ENCODE results near the gene BIRC2.

BIRC2 gene

DNA sequence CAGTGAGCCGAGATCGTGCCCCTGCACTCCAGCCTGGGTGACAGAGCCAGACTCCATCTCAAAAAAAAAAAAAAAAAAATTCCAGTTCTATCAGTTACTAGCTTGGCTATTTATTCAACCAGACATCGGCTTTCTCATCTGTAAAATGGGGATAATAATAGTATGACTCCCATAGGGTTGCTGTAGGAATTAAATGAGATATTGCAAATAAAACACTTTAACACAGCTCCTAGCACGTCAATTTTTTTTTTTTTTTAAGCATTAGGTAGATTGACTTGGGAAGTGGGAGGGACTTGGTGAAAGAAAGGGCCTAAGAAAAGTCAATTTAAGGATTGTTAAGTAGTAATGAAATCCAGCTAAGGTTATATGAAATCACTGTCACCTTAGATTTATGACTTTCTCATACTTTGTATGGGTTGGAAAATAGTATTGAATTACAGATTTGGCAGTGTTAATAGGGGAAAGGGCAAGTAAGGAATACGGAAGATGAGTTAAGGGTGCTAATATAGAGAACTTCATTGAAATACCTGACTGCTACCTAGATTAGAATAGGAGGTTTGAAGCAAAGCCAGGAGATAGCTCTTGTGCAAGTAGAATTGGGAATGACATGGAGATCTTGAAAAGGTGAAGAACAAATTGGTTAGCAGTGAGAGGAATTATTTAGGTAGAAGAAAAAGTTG is 28.8 kb downstream of the BIRC2 start:
- no peak for DNase-seq (ENCODE audit: low read depth, low spot score)

DNA sequence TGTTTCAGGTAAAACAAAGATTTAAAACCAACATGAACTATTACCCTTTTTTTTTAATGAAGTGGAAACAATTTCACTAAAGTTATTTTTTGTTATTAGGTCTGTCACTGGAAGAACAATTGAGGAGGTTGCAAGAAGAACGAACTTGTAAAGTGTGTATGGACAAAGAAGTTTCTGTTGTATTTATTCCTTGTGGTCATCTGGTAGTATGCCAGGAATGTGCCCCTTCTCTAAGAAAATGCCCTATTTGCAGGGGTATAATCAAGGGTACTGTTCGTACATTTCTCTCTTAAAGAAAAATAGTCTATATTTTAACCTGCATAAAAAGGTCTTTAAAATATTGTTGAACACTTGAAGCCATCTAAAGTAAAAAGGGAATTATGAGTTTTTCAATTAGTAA is 30.9 kb downstream of the BIRC2 start:
- DNase-seq (ENCODE audit: low read depth, low spot score), result no peak

DNA sequence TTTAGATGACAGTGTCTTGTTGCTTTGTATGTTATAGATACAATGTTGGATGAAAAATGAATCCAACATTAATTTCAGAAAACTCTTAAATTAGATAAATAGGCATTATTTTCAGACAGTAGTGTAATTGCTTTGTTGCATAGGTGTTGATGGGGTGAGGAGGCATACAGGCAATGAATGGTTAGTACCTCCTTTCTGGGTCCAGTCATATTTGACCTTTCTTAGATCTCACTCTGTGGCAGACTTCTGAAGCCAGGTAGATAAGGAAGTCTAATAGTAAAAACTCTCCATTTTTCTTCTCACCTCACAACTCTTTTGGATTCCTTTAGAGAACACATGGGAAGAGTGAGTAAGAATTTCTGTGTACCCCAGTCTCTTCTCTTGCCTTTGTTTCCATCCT is 31.8 kb downstream of the BIRC2 start:
- DNase-seq (ENCODE audit: low read depth, low spot score), result no peak

DNA sequence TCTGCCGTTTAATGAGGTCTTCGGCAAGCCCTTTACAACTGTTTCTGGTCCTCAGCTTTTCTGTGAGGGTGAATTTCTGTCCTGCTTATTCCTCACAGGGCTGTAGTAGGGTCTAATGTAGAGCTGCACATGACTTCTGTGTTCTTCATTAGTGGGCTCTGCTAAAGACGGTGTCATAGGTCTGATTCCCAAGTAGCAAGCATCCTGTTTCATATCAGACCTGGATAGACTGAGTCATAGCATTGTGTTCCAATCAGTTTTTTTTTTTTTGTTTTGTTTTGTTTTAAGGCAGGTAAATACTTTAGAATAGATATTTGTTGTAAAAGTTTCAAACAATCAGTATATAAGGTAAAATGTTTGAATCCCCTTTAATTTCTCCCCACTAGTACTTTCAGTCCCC is 35.4 kb downstream of the BIRC2 start:
- no peak for DNase-seq (ENCODE audit: low read depth, low spot score)

DNA sequence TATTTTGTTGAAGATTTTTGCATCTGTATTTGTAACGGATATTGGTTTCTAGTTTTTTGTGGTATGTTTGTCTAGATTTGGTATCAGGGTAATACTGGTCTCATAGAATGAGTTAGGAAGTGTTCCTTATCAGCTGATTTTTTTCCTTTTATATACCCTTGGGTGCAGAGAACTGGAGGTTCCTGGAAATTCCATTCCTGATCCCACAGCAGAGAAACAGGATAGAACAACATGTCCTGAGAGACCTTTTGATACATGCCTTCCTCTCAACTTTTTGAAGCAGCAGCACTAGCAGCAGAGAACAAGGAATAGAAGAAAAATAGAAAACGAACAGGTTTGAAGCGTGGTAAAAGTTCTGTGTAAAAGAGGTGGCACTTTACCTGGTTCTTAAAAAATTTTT is 36.8 kb downstream of the BIRC2 start:
- no peak for DNase-seq (ENCODE audit: low read depth, low spot score)

DNA sequence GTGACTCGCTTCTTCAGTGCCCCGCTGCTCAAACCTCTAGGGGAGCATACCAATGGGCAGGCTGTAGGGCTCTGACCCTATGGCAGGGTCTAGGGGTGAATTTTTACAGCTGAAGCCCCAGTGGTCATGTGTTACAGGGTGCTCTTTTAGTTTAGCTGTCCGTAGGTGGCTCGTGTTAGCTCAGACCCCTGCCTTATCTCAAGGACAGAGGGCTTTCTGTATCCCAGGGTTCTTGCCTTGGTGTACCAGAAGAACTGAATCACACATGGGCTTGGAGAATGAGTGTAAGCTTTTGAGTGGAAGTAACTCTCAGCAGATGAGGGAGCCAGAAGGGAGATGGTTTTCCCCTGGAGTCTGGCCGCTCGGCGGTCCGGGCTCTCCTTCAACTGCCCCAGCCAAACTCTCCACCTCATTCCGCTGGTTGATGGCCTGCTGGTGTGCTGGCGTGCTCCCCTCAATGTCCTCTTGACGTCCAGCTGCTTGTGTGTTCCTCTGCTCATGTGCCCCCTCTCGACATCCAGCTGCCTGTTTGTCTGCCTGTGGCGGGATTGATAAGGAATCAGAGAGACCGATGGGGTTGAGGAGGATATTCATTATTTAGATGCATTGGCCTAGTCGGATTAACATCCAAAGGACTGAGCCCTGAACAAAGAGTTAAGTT is 37.5 kb downstream of the BIRC2 start:
- DNase-seq (ENCODE audit: low read depth, low spot score), result no peak

DNA sequence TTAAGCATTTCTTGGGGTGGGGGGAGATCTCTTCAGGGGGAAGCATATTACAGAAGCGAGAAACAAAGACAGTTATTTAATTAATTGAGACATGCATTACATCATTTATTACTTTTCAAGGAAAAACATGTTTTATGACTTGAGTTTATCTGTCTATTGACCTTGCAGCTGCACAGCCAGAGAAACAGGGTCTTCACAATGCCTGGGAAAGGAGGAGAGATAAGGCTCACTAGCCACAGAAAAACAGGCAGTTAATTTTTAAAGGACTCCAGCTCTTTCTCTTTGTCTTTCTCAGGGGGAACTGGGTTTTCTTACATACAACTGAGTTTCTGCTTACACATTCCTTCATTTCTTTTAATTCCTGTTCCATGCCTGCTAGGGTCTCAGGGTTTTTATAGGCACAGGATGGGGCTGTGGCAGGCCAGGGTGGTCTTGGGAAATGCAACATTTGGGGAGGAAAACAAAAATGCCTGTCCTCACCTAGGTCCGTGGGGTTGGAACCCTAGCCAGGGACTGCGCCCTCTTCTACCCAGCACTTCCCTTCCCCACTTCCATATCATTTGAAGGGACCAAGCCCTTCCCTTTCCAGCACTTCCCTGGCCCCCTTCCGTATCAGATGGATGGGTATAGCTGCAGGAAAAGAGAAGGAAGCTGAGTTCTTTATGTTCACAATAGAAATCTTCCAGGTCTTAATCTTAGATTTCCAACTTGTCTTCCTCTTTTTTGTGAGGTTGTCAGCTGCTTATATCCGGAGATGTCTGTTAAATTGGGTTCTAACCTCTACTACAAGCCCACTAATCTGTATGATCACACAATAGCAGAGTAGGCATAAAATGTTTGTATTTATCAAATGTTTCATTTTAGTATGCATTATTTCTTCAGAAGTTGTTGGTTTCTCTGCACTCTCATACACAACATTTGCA is 38.3 kb downstream of the BIRC2 start:
- DNase-seq (ENCODE audit: low read depth, low spot score), result no peak

DNA sequence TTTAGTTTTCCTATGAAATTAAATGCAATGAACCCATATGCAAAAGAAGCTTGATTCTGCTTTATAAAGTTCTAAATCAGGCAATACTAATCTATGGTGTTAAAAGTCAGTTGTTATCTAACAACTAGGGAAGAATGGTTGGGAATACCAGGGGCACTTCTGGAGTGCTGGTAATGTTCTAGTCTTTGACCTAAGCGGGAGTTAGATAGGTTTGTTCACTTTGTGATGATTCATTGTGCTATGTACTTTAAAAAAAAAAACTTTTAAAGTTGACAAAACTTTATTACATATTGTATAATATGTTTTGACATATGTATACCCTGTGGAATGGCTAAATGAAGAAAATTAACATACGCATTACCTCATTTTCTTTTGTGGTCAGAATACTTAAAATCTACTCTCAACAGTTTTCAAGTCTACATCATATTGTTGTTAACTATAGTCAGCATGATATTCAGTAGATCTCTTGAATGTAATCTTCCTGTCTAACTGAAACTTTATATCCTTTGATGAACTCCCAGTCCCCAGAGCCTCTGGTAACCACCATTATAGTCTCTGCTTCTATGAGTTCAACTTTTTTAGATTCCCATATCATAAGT is 39.2 kb downstream of the BIRC2 start:
- DNase-seq (ENCODE audit: low read depth, low spot score), result no peak

DNA sequence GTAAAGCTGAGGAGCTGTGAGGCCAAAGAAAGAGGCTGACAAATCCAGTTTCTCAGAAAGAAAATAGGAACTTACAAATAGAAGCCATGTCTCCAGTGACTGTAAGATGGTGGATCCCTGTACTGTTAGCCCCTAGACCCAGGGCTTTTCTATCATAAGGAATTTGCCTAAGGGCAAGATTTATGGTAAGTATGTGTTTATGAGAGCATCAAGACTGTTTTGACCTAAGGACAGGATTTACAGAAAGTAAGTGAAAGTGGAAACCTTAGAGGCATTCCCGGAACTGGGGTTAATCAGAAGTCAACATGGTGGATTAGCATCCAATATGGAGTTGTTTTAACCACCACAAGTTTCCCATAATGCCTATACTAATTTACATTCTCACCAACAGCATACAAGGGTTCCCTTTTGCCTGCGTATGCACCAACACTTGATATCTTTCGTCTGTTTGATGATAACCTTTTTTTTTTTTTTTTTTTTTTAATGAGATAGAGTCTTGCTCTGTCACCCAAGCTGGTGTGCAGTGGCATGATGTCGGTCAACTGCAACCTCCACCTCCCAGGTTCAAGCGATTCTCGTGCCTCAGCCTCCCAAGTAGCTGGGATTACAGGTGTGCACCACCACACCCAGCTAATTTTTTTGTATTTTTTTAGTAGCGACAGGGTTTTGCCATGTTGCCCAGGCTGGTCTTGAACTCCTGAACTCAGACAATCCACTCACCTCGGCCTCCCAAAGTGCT is 40.2 kb downstream of the BIRC2 start:
- no peak for DNase-seq (ENCODE audit: low read depth, low spot score)

DNA sequence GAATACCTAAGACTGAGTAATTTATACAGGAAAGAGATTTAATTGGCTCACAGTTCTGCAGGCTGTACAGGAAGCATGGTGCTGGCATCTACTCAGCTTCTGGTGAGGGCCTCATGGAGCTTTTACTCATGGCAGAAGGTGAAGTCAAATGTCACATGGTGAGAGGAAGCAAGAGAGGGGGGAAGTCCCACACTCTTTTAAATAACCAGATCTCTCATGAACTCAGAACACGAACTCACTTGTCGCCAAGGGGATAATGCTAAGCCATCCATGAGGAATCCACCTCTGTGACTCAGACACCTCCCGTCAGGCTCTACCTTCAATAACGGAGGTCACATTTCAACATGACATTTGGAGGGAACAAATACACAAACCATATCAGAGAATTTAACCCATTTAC is 42.2 kb downstream of the BIRC2 start:
- DNase-seq (ENCODE audit: low read depth, low spot score), result no peak

DNA sequence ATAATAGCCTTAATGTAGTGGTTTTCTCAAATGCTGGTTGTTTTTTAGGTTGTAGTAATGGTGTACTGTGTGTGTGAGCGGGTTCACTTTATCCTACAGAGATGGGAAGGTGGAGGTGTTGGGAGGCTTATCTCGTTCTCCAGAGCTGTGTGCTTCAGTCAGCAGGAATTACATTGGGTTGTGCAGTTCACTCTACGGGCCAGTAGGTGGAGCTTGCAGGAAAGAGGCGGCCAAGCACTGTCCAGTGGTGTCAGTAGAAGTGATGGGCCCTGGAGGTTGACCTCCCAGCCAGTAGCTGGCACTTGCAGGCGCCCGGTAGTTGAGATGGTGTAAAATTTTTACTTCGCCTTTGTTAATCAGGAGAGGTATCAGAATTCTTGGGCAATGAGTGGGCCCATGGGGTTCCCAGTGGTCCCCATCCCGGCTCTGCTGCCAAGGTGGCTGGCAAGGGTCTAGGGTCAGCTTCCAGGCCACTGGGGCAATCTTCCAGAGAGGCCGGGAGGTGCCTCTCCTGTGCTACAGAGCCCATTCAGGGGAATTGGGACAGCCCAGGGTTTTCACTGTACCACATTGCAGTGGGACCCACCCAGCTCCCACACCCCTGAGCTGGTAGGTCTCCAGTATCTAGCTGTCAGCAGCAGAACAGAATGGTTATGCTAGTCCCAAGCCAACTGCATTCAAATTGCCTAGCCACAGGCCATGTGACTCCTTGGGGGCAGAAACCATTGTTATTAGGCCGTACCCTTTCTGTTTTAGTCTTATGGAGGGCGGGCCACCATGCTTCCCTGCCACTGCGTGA is 43.9 kb downstream of the BIRC2 start:
- peak; percentile 13 for DNase-seq (ENCODE audit: low read depth, low spot score)

DNA sequence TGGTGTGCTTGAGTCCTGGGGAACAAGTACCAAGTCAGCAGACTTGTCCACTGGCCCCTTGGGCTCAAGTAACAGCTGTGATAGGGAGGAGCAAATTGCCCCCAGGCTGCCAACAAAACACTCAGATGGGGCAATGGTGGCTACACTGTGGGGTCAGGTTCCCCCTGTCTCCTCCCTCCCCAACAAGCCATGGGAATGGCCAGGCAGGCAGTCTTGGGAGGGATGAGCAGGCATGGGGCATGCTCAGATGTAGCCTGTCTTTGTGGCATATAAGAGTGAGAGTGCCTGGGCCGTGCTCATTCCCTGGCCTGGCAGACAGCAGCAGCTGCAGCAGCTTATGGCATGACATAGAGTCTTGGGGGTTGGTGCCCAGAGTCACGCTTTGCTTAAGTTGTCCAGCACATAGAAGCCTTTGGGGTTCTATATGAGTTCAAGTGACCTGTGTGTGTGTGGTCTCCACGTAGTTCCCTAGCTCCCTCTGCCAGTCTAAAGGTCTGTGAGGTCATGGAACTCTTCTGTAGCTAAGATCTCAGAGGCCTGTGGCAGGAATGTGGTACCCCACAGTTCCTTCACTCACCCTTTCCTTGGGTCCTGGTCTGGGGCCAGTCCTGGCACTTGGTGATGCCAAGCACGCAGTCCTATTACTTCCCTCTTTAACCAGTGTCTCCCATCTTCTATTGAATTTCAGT is 44.7 kb downstream of the BIRC2 start:
- DNase-seq (ENCODE audit: low read depth, low spot score), result no peak

DNA sequence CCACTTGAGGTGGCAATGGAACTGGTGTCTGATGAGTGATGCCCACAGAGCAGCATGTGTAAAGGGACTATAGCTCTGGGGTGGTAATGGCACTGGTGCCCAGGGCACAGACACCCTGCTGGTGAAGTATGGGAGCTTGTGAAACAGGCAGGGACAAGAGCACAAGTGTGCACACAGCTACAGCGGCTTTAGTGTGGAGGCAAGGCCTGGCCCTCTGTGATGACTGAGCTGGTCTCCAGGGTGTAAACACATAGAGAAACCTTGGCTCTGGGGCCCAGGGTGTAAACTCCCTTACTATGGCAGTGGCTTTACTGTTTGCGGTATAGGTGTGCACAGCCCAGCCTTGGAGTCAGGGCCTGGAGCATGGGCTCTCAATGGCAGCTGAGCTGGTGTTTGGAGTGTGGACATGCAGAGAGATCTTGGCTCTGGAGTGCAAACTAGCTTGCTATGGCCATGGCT is 46.3 kb downstream of the BIRC2 start:
- DNase-seq (ENCODE audit: low read depth, low spot score), result no peak

DNA sequence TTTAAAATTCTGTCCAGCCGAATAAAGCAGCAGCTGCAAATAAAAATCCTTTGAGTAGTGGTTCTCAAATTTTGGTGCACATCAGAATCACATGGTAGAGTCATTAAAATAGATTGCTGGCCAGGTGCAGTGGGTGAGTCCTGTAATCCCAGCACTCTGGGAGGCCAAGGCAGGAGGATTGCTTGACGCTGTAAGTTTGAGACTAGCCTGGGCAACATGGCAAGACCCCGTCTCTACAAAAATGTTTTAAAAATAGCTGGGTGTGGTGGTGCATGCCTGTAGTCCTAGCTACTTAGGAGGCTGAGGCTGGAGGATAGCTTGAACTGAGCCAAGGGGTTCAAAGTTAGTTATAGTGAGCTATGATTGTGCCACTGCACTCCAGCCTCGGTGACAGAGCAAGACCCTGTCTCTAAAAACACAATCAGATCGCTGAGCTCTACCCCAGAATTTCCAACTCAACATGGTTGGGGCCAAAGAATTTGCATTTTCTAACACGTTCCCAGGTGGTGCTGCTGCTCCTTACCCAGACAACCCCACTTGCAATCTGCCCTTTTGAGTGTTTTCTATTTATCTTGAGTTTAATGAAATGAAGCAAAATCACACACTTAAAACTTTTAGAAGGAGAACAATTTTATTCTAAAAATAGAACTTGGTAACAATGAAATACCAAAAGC is 48.8 kb downstream of the BIRC2 start:
- DNase-seq (ENCODE audit: low read depth, low spot score), result no peak

DNA sequence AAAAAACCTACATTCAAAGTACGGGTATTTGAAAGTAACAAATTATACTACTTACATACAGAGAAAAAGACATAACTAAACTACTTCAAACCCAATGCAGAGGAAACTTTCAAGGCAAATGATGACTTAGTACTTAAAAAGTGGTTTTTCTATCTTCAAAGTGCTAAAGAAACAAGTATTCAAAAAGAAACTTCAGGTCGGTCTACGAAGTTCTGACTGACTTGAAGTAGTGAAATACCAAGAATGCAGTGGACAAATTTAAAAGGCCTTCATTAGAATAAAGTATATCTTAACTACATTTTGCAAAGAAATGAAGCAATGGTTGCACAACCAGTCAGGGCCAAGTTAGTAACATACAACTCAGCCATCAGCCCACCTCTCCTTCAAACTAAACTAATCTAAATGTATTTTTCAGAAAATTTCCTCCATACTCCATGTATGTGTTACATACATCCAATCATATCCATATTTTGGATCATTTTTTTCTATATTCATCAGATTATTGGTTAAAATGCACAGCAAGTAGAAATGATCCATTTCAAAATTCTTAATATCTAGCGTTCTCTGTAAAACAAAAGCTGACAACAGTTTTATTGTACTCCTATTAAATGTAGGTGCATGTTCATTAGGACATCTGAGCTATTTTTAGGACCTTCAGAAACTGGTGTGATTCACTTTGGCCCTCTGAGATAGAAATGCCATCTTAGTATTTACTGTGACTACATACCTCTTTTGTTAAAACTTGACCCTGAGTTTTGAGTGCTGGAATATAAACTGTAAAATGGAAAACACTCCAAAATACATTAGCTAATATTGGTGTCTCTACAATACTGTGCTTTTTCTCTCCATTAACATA is 49.9 kb downstream of the BIRC2 start:
- no peak for DNase-seq (ENCODE audit: low read depth, low spot score)

DNA sequence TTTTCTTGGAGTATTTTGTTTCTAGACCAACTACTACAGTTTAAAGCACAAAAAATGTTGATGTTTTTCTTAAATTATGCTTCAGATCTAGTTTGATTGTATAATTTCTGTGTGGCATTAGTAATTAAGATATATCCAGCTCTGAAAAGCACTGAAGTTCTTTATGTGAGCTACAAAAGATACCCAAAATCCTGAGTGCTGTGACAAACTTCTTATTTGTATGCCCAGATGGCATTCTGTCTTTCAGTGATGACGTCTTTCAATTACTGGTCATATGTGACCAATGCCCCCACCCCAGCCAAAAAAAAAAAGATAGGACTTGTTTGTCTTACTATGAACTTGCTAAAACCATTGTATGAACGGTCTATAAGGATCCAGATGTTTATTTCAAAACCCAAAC is 51.3 kb downstream of the BIRC2 start:
- no peak for DNase-seq (ENCODE audit: low read depth, low spot score)

DNA sequence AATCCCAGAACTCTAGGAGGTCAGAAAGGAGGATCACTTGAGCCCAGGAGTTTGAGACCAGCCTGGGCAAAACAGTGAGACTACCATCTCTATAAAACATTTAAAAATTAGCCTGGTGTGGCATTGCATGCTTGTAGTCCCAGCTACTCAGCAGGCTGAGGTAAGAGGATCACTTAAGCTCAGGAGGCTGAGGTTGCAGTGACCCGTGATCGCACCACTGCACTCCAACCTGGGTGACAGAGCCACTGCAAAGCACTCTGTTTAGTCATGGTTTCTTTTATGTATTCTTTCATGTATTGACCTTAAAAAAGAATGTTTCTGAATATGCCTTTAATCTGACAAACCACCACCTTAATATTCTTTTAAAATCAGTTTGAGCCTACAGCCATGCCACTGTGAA is 52.2 kb downstream of the BIRC2 start:
- DNase-seq (ENCODE audit: low read depth, low spot score), result no peak

DNA sequence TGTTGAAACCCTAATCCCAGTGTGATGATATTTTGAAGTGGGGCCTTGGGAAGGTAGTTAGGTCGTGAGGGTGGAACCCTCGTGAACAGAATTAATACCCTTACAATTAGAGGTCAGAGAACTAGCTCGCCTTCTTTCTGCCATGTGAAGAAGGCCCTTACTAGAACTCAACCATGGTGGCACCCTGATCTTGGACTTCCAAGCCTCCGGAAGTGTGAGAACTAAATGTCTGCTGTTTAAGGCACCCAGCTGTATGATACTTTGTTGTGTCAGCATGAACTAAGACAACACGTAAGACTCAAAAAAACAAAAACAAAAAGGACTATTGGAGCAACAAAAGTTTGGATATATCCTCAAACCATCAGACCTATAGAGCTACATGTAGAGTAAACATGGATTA is 53.6 kb downstream of the BIRC2 start:
- no peak for DNase-seq (ENCODE audit: low read depth, low spot score)

Data from brain pericyte (primary cell).